ENCODE measurements around the gene SRCAP. TPM values are rescaled to one million over a fixed set of nuclear protein-coding genes. Genes with fewer than 3 reads are reported as not detected.

The SRCAP gene
- total RNA-seq, 4 donors from 2014 or later: 17.2 to 42.6 (median 31.0) TPM

DNA sequence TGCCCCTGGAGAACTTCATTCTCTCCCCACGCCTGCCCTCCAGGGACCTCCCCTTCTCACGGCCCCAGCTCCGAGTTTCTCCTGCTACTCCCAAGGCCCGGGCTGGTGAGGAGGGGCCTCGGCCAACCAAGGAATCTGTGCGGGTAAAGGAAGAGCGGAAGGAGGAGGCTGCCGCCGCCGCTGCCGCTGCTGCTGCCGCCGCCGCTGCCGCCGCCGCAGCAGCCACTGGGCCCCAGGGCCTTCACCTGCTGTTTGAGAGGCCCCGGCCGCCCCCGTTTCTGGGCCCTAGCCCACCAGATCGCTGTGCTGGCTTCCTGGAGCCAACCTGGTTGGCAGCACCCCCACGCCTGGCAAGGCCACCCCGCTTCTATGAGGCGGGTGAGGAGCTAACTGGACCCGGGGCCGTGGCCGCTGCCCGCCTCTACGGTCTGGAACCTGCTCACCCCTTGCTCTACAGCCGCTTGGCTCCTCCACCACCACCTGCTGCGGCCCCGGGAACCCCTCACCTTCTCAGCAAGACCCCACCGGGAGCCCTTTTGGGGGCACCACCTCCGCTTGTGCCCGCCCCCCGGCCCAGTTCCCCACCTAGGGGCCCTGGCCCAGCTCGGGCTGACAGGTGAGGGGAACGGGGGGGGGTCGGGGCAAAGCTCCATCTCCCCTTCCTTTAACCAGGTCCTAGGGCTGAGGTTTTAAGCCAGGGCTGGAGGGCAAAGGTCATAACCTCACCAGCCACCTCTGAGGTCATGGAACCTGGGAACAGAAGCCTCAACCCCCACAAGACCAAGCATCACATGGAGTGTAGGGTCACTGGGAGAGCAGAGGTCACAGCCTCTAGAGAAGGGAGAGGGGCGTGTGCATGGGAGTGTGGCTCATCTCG lies 29.7 kb upstream of the SRCAP start:
- Histone ChIP-seq H3K27ac (no peak overlapping the region), H3K4me1 (peaks cover 0 to 6% (median 0%) of the 10 kb centered on the region in 4 donors), H3K9me3 (no peaks in the 10 kb centered on the region), H3K36me3 (peaks cover 0 to 66% (median 49%) of the 10 kb centered on the region in 3 donors), H3K27me3 (no peaks in the 10 kb centered on the region), H3K4me3 (no peak overlapping the region)
- 85 to 88% methylated on average over 34 to 37 of the region's 41 CpGs for WGBS, 2 donors
- TF ChIP-seq EP300 (IDR thresholded peaks at IDR 0.05) (no peak), CTCF (IDR thresholded peaks at IDR 0.05) (no peak), POLR2A (IDR thresholded peaks at IDR 0.05) (no peak)
- DNase-seq (ENCODE audit: low spot score in 2 of 2): no peak

GRCh38 chr16:30669903-30670824 lies 28.8 kb upstream of the SRCAP start:
- no peak for TF ChIP-seq CTCF (IDR thresholded peaks at IDR 0.05)
- no peak for TF ChIP-seq EP300 (IDR thresholded peaks at IDR 0.05)
- no peak for TF ChIP-seq POLR2A (IDR thresholded peaks at IDR 0.05)
- Histone ChIP-seq H3K36me3 (peaks cover 0 to 57% (median 46%) of the 10 kb centered on the region in 3 donors), H3K27me3 (no peaks in the 10 kb centered on the region), H3K9me3 (no peaks in the 10 kb centered on the region), H3K4me3 (no peak overlapping the region), H3K4me1 (no peaks in the 10 kb centered on the region), H3K27ac (no peak overlapping the region)
- no peak for DNase-seq (ENCODE audit: low spot score in 2 of 2)
- WGBS, 2 donors: 76 to 77% methylated on average over 14 of the region's 14 CpGs

- Histone ChIP-seq H3K27me3 (no peaks in the 10 kb centered on the region), H3K9me3 (no peaks in the 10 kb centered on the region), H3K27ac (no peak overlapping the region), H3K36me3 (peaks cover 0 to 8% (median 8%) of the 10 kb centered on the region in 3 donors), H3K4me1 (no peaks in the 10 kb centered on the region), H3K4me3 (no peak overlapping the region)
- DNase-seq (ENCODE audit: low spot score in 2 of 2): no peak
- no peak for TF ChIP-seq CTCF (IDR thresholded peaks at IDR 0.05)
- no peak for TF ChIP-seq POLR2A (IDR thresholded peaks at IDR 0.05)
- no peak for TF ChIP-seq EP300 (IDR thresholded peaks at IDR 0.05)
- WGBS, 2 donors: 84 to 87% methylated on average over 10 of the region's 10 CpGs
Measured at GRCh38 chr16:30675143-30675542, 23.8 kb upstream of the SRCAP start.

DNA sequence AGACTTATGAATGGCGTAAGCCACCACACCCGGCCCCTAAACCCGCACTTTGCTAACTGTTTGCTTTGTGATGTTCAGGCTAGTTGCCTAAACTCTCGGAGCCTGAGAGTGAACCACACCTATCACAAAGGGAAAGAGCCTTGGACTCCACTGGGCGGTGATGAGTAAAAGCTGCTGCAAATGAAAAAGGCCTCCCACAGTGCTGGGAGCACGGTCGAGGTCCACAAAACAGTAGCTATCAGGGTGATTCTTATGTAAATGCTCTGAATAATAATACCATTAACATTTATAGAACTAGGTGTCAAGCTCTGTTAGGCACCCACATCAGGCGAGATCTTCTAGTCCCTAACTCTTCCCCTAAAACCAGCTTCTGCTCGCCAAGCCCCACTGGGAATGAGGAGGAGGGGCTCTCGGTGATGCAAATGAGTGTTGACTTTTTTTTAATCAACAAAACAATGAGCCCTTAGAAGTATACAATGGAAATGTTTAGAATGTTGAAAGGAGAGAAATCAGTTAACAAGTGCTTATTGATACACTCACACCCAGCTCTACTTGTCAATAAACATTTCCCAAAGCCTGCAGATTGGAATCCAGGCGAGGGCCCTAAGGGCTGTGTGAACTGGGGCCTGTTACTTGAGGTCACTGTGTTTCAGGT lies 20.9 kb upstream of the SRCAP start:
- H3K4me1 ChIP-seq: no peaks in the 10 kb centered on the region
- no peak for DNase-seq (ENCODE audit: low spot score in 2 of 2)
- no peak overlapping the region for H3K4me3 ChIP-seq
- H3K27me3 ChIP-seq: no peaks in the 10 kb centered on the region
- no peaks in the 10 kb centered on the region for H3K36me3 ChIP-seq
- no peak for TF ChIP-seq POLR2A (IDR thresholded peaks at IDR 0.05)
- no peak for TF ChIP-seq EP300 (IDR thresholded peaks at IDR 0.05)
- no peak for TF ChIP-seq CTCF (IDR thresholded peaks at IDR 0.05)
- WGBS, 2 donors: 63% methylated on average over 11 of the region's 11 CpGs
- H3K27ac ChIP-seq: no peak overlapping the region
- H3K9me3 ChIP-seq: no peaks in the 10 kb centered on the region
